GM21423 (cell line): ENCODE data around the gene CROCC.

Experiments
- ATAC-seq: cut with Tn5 transposase; IDR thresholded peaks from one replicate; pipeline ENCODE4 v1.9.1; 2021; ENCODE audit warnings: mild to moderate bottlenecking, moderate library complexity; ENCODE audit not compliant: unreplicated experiment

CROCC gene

DNA sequence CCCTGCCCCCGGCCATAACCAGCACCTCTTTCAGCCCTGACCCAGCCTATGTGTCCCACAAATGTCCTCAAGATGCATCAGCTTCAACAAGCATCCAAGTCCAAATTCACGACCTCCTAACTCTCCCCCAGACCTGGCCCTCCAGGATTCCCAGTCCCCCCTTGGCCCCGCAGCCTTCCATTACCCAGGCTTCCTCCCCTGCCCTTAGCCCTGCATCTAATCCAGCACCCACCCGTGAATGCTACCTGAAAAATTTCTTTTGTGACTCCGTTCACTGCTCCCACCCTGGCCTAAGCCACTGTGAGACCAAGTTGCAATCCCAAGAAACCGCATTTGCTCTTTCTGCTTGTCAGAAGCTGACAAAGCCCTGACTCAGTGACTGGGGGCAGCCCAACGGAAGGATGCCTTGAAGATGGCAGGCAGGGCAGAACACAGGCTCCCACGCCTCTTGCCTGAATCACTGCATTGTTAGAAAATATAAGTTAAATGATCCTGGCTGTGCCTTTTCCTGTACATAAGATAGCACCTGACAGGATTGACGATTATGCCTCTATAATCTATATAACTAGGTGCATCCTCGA is 59.6 kb downstream of the CROCC start:
- ATAC-seq: no peak

DNA sequence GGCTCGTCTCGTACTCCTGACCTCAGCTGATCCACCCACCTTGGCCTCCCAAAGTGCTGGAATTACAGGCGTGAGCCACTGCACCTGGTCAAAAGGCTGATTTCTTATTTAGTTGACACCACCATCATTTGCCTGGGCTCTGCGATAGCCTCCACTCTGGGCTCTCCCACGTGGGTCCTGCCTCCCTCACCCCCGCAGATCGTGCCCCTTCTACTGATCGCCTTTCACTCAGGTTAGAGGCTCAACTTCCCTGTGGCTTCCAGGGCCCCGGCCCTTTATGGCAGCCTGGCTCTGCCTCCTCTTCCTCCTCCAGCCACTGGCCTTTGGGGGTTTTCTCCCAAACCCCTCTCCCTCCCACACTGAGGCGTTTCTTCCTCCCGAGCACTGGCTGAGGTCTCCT is 61.2 kb downstream of the CROCC start:
- no peak for ATAC-seq

DNA sequence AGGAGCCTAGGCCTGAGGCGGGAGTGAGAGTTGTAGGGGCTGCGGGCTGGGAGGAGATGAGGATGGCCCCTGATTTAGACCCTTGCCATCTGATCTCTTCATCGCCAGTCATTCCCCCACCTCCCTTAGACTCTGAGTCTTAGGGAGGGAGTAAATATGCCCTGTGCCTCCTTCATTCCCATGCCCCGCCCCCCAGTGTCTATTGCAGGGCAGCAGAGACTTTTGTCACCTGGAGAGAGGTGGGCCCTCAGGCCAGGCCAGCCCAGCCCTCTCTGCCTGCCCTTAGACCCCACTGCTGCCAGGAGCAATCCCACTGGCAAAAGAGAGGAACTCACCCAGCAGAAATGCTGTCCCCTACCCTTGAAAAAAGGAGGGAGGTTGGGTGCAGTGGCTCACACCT is 61.9 kb downstream of the CROCC start:
- no peak for ATAC-seq

GRCh38 chr1:16984717-16985116 is 63.0 kb downstream of the CROCC start:
- ATAC-seq: no peak

DNA sequence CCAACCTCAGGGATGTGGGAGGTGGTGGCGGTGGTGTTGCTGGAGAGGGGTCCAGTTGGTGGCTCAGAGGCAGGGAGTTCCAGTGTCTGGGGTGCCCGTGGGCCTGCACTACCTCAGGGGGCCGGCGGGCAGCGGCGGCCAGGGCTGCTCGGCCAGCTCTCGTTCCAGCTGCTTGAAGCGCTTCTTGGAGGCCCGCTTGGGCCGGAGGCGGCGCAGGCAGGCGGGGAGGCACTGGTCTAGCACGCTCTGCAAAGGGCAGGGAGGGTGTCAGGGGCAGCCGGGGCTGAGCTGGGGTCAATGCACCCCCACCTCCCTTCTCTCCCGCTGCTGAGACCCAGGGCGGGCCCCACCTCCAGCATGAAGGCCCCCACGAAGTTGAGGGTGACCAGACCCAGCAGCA is 64.4 kb downstream of the CROCC start:
- no peak for ATAC-seq

DNA sequence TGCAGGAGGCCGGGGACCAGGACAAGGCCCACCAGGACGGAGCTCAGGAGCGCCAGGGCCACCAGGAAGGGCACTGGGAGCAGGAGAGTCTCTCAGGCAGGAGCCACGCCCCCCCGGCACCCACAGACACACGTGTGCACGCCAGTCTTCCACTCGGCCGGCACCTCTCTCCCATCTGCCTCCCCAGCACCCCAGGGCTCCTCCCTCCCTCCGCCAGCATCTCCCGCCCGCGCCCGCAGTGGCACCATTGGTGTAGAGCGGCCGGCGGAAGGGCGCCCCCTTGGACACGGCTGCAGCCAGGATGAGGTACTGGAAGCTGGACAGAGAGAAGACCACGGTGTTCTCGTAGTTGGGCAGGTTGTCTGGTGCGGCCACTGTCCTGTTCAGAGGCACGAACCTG is 64.8 kb downstream of the CROCC start:
- no peak for ATAC-seq

- no peak for ATAC-seq
These were observed 65.2 kb downstream of the CROCC start for GRCh38 chr1:16986962-16987361.

GRCh38 chr1:16988210-16988609 is 66.5 kb downstream of the CROCC start:
- no peak for ATAC-seq

DNA sequence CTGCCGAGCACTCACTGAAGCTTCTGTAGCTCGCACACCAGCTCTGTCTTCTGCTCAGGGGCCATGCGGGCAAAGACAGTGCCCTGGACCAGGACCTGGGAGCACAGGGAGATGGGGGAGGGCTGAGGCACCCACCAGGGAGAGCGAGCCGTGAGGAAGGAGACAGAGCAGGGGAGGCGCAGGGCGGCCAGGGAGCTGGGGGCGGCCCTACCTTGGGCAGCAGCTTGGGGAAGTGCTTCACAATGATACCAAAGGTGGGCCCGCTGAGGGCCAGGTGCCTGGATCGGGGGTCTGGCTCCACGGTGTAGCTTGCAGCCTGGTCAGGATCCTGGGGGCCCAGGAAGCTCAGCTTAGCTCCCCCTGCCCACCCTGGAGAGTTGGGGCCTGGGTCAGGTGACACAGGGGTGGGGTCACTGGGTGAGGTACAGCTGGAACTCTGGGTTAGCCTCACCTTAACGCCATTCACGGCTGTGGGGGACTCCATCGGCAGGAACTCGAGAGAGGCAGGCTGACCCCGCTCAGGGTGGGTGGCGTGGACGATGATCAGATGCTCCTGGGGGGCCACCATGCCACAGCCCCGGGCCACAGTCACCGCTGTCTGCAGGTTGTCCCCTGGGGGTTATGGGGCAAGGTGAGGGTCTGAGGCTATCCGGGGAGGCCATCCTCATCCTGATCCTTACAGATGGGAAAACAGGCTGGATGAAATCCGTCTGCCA is 68.1 kb downstream of the CROCC start:
- no peak for ATAC-seq

GRCh38 chr1:16991571-16991970 is 69.8 kb downstream of the CROCC start:
- no peak for ATAC-seq

DNA sequence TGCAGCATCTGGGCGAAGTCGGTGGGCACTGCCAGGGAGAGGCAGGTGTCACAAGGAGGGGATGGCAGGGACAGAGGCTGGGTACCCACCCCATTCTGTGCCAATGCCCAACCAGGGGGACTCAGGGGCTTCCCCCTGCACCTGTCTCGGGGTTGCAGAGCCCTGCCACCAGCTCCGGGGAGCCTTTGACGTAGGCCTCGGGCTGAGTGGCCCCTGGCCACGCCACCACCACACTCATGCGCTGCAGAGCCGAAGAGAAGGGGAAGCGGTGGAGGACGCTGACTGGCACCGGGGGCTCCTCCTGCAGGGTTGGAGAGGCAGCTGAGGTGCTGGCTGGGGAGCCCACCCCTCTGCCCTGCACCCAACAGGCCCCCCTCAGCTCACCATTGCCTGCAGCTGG is 70.4 kb downstream of the CROCC start:
- ATAC-seq: no peak

GRCh38 chr1:16992675-16993074 is 70.9 kb downstream of the CROCC start:
- no peak for ATAC-seq

DNA sequence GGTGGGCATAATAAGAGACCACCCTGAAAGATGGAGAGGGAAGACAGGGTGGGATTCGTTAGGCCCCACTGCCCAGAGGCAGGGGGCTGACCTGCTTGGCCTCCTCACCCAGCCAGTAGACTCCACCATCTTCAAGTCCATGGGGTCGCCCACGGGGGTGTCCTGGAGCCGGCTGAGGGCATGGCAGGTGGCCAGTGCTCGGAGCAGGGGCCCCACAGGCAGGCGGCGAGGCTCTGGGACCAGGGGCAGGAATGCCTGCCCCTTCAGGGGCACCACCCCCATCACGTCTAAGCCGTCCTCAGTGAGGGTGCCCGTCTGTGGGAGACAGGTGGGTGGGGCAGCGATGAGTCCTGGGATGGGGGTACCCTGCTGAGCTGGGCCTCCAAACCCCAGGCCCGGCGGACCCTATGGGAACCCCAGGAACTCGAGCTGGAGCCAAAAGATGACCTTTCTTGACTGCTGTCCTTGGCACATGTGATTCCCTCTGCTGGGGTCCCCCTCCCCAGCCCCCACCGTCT is 71.8 kb downstream of the CROCC start:
- ATAC-seq: no peak

DNA sequence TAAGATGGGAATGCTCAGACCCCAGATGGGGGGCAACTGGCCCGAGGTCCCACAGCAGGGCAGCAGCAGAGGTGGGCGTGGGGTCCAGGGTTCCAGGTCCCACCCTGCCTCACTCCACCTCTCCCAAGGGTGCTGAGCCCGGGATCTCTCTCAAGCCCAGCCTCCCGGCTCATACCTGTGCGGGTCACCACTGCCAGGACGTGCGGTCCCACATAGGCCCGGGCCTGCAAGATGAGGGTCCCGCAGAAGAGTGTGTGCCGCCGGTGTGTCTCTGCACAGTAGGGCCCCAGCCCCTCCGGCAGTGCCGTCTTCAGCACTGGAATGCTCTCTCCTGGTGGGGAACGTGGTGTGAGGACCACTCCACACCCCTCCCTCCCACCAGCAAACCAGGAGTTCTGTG is 75.1 kb downstream of the CROCC start:
- ATAC-seq: no peak

DNA sequence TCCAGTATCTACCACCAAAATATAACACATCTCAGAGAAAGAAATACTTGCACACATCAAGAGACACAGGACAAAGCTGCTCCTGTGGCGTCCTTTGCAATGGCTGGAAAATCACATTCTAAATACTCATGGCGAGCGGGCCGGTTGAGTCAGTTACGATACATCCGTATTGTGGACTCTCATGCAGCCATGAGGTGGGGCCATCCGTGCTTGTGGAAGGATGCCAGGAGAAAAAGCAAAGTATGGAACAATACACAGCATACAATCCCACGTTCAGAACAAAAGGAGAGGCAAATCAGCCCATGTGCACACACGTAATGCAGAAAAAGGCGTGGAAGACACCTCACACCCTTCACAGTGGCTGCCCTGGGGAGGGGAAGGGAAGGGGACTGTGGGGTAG is 76.9 kb downstream of the CROCC start:
- no peak for ATAC-seq

DNA sequence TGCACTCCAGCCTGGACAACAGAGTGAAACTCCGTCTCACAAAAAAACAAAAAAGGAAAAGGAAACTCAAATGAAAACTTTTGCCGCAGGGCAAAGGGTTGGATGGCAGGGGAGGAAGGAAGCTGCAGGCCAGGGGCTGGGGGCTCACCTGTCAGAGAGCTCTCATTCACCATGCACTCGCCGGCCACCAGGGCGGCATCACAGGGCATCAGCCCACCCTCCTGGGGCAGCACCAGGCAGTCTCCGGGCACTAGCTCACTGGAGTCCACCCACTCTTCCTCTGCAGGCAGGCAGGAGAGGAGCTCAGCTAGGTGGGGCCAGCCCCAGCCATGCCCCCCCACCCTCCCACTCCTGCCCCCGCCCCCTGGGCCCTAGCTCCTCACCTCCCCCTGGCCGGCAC is 78.1 kb downstream of the CROCC start:
- ATAC-seq: no peak

DNA sequence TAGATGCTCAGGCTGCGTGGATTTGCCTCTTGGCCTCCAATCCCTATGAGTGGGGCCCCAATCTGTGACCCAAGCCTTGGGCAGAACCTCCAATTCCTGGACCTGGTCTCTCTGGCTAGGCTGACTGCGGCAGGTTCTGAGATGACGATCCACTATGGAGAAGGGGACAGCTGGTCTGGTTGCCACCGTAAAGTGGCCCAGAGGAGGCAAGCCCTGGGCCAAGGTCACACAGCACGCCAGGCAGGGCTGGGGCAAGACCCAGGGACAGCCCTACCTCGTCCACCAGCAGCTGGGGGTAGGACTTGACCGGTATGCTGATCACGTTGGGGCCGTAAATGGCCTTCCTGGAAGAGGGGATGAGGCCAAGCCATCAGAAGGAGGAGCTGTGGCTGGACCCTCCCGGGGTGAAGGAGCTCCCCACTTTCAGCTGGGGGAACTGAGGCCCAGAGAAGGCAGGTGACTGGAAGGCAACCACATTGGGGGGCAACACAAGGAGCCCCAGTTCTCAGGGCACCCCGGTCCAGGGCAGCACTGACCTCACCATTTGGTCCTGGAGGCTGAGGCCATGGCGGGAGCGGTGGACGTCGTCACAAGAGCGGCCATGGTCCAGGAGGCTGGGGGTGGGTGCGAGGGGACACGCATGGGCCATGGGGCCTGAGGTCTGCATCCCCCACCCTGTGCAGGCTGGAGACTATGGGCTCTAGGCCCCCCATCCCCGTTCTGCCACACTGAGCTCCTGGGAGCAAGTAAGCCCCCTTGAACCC is 80.2 kb downstream of the CROCC start:
- ATAC-seq: no peak

GRCh38 chr1:17002524-17002902 is 80.8 kb downstream of the CROCC start:
- ATAC-seq: no peak

GRCh38 chr1:17004466-17005364 is 83.0 kb downstream of the CROCC start:
- no peak for ATAC-seq

- no peak for ATAC-seq
These were observed 83.6 kb downstream of the CROCC start for GRCh38 chr1:17005365-17005740.

- no peak for ATAC-seq
These were observed 85.4 kb downstream of the CROCC start for GRCh38 chr1:17007121-17007520.
